Neural cell (in vitro differentiated cells): ENCODE results near the gene GAS7.

Experiments
- CTCF ChIP-seq: fragments of 450-650 bp; IDR thresholded peaks from 2 replicates; pipeline ENCODE4 v1.5.1; 2014; ENCODE audit warnings: antibody characterized with exemption, mild to moderate bottlenecking, moderate library complexity; ENCODE audit not compliant: poor library complexity, severe bottlenecking
- POLR2AphosphoS5 ChIP-seq: IDR thresholded peaks from 2 replicates; pipeline ENCODE4 v1.6.1; 2012

- no peak for TF ChIP-seq CTCF
- TF ChIP-seq POLR2AphosphoS5 = no peak
These were observed 5.4 kb downstream of the GAS7 start for GRCh38 chr17:10192972-10193371.
